ENCODE data around the gene GPD1L. TPM values are rescaled to one million over a fixed set of nuclear protein-coding genes. Genes with fewer than 3 reads are reported as not detected.

The GPD1L gene
- total RNA-seq, 3 donors from 2014 or later, result 56.3 to 66.6 (median 58.3) TPM

DNA sequence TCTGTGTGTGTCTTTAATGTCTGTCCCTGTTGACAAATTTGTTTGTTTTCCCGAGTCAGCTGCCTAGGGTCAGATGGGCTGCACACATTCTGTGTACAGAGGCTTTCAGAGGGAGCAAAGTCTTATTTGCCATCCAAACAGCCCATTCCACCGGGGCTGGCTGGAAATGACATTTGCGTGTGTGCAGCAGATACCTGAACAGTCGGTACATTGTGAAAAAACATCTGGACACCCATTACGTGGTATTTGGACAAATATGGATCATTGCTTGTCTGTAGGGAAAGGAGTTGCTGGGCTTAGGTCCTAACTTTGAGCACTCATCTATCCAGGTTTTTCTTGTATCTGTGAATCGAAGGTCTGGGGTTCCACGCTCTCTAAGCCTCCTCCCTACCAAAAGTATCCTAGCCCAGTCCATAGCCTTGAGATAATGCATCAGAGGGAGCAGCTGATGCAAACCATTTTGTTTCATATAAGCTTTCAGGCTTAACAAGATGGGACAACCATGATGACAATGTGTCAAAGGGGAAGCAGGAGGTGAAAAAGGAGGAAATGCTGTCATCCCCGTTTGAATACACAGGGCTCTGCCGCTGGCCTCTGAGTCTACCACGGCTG lies 109.9 kb downstream of the GPD1L start:
- no peak overlapping the region for H3K4me3 ChIP-seq
- intact Hi-C loops (cut with DNase I; ENCODE audit: low total_unique reads), result no loop called here
- DNase-seq (ENCODE audit: low spot score in 2 of 2), result no peak
- no peaks in the 10 kb centered on the region for H3K27me3 ChIP-seq
- TF ChIP-seq POLR2A (IDR thresholded peaks at IDR 0.05), result no peak
- TF ChIP-seq POLR2AphosphoS5 (IDR thresholded peaks at IDR 0.05), result no peak
- TF ChIP-seq, protein P1, sequence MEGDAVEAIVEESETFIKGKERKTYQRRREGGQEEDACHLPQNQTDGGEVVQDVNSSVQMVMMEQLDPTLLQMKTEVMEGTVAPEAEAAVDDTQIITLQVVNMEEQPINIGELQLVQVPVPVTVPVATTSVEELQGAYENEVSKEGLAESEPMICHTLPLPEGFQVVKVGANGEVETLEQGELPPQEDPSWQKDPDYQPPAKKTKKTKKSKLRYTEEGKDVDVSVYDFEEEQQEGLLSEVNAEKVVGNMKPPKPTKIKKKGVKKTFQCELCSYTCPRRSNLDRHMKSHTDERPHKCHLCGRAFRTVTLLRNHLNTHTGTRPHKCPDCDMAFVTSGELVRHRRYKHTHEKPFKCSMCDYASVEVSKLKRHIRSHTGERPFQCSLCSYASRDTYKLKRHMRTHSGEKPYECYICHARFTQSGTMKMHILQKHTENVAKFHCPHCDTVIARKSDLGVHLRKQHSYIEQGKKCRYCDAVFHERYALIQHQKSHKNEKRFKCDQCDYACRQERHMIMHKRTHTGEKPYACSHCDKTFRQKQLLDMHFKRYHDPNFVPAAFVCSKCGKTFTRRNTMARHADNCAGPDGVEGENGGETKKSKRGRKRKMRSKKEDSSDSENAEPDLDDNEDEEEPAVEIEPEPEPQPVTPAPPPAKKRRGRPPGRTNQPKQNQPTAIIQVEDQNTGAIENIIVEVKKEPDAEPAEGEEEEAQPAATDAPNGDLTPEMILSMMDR (IDR thresholded peaks at IDR 0.05), result no peak
- no peak overlapping the region for H3K27ac ChIP-seq
- no peaks in the 10 kb centered on the region for H3K36me3 ChIP-seq
- H3K9me3 ChIP-seq, result peaks cover 0 to 6% of the 10 kb centered on the region in 2 donors
- H3K4me1 ChIP-seq, result no peaks in the 10 kb centered on the region

DNA sequence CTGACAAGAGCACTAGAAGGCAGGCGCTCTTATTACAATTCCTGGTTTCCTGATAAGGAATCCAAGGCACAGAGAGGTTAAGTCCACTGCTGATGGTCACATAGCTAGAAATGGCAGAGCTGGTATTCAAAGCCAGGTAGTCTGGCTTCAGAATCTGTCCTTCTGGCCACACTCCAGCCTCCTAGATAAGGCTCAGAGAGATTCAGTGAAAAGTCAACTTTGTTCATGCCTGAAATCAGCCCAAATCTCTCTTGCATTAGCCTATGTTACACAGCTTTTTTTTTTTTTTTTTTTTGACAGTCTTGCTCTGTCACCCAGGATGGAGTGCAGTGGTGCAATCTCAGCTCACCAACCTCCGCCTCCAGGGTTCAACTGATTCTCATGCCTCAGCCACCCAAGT lies 110.9 kb downstream of the GPD1L start:
- H3K36me3 ChIP-seq, result no peaks in the 10 kb centered on the region
- no peak overlapping the region for H3K4me3 ChIP-seq
- no peaks in the 10 kb centered on the region for H3K4me1 ChIP-seq
- TF ChIP-seq POLR2AphosphoS5 (IDR thresholded peaks at IDR 0.05) (no peak), POLR2A (IDR thresholded peaks at IDR 0.05) (no peak)
- TF ChIP-seq, protein P1 (IDR thresholded peaks at IDR 0.05), result no peak
- peaks cover 0 to 6% of the 10 kb centered on the region in 2 donors for H3K9me3 ChIP-seq
- no peak for DNase-seq (ENCODE audit: low spot score in 2 of 2)
- H3K27me3 ChIP-seq, result no peaks in the 10 kb centered on the region
- no peak overlapping the region for H3K27ac ChIP-seq
- intact Hi-C loops (cut with DNase I; ENCODE audit: low total_unique reads), result no loop called here

Other genes starting within 250 kb of the GPD1L start
- gene OSBPL10, start 125.4 kb upstream of the GPD1L start, total RNA-seq, result 10 to 100 TPM; 17.6 to 47.4 (median 26.5) TPM
- 1 to 10 TPM in 2 of 3 donors, under 1 TPM in 1; 0.80 to 4.2 (median 3.3) TPM for gene ZNF860, start 124.9 kb upstream of the GPD1L start, total RNA-seq
- gene CMTM8, start 132.1 kb downstream of the GPD1L start, total RNA-seq, result 10 to 100 TPM in 2 of 3 donors, 1 to 10 TPM in 1; 4.2 to 24.7 (median 19.3) TPM